Neutrophil (primary cell): ENCODE data around the gene SDHB.

Source experiments
- H3K27ac ChIP-seq: fragments of 200-600 bp; sonication (generic); 2 replicates; pipeline ENCODE4 v1.5.1; 2016; ENCODE audit warnings: mild to moderate bottlenecking, moderate library complexity
- H3K27me3 ChIP-seq: fragments of 200-600 bp; sonication (generic); 2 replicates; pipeline ENCODE4 v1.6.0; 2016; ENCODE audit warnings: mild to moderate bottlenecking
- H3K36me3 ChIP-seq: fragments of 200-600 bp; sonication (generic); 2 replicates; pipeline ENCODE4 v1.5.1; 2017
- H3K4me1 ChIP-seq, 2 experiments: fragments of 200-600 bp in 1 of 2; sonication (generic) in 1 of 2; 1 replicate in 1 of 2; 2 replicates in 1 of 2; pipeline versions ENCODE4 v1.5.1 to v1.6.1; 2013 to 2016; ENCODE audit warnings: low read depth in 1 of 2, low read length in 1 of 2, mild to moderate bottlenecking in 1 of 2, moderate library complexity in 1 of 2; ENCODE audit not compliant: control insufficient read depth in 1 of 2, insufficient read depth in 1 of 2
- H3K4me3 ChIP-seq, 2 experiments: fragments of 200-600 bp in 1 of 2; sonication (generic) in 1 of 2; 1 replicate in 1 of 2; 2 replicates in 1 of 2; pipeline ENCODE4 v1.5.1; 2013 to 2016; ENCODE audit warnings: low read depth in 1 of 2, low read length in 1 of 2, mild to moderate bottlenecking in 1 of 2, moderate library complexity in 1 of 2
- H3K9me3 ChIP-seq: fragments of 200-600 bp; sonication (generic); 2 replicates; pipeline ENCODE4 v1.5.1; 2016
- TF ChIP-seq, protein P1 (sequence below): fragments of 200-600 bp; sonication (generic); IDR thresholded peaks from 2 replicates; pipeline ENCODE4 v1.5.1; 2016; ENCODE audit warnings: antibody characterized with exemption

Gene SDHB

DNA sequence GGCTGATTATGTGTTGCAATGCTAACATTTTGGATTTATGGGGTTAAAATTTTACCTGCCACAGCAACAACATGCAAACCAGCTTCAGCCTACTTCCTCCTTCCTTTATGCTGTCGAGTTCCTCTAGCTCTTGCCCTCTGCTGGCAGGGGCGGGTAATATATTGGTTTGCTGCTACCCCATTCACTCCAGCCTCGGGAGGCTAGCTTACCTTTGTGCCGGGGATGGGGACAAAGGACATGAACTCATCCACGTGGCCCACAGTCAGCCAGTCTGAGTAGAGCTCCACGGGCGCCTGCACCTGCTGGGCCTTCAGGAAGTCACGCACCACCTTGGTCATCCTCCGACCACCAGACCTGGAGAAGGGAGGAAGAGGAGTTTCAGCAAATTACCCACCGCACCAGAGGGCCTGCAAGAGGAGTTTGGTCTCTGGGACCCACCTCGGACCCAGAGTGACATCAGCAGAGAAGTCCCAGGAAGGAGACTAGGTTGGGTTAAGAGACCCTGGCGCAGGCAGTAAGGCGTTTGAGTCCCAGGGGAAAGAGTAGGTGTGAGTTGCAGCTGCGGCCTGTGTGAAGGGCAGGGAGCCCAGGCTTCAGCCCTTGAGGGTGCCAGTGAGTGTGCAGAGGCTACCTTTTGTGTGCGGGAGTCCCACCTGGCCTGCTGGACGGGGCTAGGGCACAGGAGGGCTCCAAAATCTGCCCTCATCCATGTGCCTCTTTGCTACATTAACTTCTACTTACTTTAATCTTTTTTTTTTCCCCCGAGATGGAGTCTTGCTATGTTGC, 21.8 kb upstream of the SDHB start:
- TF ChIP-seq, protein P1, sequence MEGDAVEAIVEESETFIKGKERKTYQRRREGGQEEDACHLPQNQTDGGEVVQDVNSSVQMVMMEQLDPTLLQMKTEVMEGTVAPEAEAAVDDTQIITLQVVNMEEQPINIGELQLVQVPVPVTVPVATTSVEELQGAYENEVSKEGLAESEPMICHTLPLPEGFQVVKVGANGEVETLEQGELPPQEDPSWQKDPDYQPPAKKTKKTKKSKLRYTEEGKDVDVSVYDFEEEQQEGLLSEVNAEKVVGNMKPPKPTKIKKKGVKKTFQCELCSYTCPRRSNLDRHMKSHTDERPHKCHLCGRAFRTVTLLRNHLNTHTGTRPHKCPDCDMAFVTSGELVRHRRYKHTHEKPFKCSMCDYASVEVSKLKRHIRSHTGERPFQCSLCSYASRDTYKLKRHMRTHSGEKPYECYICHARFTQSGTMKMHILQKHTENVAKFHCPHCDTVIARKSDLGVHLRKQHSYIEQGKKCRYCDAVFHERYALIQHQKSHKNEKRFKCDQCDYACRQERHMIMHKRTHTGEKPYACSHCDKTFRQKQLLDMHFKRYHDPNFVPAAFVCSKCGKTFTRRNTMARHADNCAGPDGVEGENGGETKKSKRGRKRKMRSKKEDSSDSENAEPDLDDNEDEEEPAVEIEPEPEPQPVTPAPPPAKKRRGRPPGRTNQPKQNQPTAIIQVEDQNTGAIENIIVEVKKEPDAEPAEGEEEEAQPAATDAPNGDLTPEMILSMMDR: peak; percentile 85
- Histone ChIP-seq H3K36me3 (peaks cover 98% of the 10 kb centered on the region), H3K27ac (peak overlapping the region; percentile 74), H3K4me1 (peaks cover 17 to 23% of the 10 kb centered on the region in 2 experiments), H3K9me3 (no peaks in the 10 kb centered on the region), H3K4me3 (peak overlapping the region in 1 of 2 experiments; percentile 18), H3K27me3 (no peaks in the 10 kb centered on the region)

DNA sequence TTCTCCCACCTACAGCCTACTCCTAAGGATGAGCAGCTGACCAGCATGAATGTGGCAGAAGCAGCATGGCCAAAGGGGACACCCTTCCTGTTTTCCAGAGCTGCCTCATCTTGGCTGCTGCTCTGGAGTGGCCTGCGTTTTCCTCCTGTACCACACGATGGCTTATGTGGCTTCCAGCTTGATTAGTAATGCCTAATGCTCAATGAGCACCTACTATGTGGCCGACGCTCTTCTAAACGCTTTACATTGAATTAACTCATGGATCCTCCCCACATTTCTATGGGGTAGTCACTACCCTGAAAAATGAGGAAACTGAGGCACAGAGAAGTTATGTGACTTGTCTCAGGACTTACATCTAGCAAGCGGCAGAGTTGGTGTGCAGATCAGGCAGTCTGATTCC, 18.0 kb upstream of the SDHB start:
- TF ChIP-seq, protein P1: no peak
- Histone ChIP-seq H3K9me3 (no peaks in the 10 kb centered on the region), H3K27ac (peak overlapping the region; percentile 95), H3K4me3 (no peak overlapping the region), H3K27me3 (no peaks in the 10 kb centered on the region), H3K4me1 (peaks cover 42 to 51% of the 10 kb centered on the region in 2 experiments), H3K36me3 (peaks cover 90% of the 10 kb centered on the region)

DNA sequence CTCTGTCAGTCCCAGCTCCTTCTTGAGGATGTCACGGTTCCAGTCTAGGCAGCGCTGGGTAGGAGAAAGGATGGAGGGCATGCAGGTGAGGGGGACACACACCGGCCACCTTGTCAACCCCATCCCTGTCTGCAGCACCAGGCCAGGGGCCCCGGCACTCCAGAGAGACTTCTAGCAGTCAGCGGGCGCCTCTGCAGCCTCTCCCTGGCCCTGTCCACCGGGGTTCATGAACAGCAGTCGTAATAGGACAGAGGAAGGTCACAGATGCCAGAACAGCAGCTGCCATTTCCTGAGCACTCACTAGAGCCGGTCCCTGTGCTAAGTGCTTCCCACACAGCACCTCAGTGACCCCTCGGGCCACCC, 16.3 kb upstream of the SDHB start:
- H3K36me3 ChIP-seq: peaks cover 75% of the 10 kb centered on the region
- H3K4me3 ChIP-seq: no peak overlapping the region
- H3K9me3 ChIP-seq: no peaks in the 10 kb centered on the region
- H3K4me1 ChIP-seq: peaks cover 49 to 54% of the 10 kb centered on the region in 2 experiments
- H3K27me3 ChIP-seq: no peaks in the 10 kb centered on the region
- TF ChIP-seq, protein P1: no peak
- peak overlapping the region; percentile 95 for H3K27ac ChIP-seq

DNA sequence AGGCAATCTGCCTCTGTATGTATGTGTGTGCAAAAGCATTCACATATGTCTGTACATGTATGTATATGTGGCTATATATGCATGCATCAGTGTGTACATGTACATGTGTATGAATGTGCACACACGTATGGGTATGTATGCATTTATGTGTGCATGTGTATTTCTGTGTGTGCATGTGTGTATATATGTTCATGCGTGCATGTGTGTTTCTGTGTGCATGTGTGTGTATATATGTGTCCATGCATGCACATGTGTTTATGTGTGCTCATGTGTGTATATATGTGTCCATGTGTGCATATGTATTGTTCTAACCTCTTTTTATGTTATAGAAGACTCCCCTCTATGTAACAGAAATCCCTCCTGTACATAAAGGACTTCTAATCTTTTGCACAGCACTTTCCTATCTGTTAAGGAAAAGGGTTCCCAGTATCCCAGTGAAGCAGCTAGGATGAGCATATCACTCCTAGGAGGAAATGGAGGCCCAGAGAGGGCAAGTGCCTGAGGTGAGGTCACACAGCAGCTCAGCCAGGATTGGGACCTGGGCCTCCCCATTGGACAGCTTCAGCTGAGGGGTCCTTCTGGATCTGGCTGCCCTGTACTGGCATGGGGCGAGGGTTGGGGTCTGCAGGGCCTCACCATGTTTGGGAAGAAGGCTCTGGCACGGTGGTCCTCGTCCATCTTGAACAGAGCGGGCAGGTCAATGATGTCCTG, 15.8 kb upstream of the SDHB start:
- peaks cover 70% of the 10 kb centered on the region for H3K36me3 ChIP-seq
- no peaks in the 10 kb centered on the region for H3K27me3 ChIP-seq
- H3K4me3 ChIP-seq: no peak overlapping the region
- TF ChIP-seq, protein P1: no peak
- H3K27ac ChIP-seq: peak overlapping the region; percentile 95
- H3K4me1 ChIP-seq: peaks cover 49 to 54% of the 10 kb centered on the region in 2 experiments
- H3K9me3 ChIP-seq: no peaks in the 10 kb centered on the region

DNA sequence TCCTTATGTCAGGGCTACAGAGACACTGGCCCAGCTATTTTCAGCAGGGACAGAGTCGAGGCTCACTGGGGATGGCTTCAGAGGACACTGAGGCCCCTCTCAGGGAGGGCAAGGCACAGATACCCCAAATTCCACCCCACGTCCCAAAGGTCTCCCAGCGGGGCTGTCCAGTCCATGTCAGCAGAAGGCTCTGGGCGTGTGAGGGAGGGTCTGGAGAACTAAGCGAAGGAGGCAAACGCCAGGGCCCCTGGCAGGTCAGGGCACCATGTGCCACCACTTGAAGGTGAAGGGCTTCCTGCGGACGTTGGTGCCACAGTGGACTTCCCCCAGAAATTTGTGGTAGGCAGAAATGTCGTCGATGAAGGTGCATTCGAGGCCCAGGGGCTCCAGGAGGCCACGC, 15.0 kb upstream of the SDHB start:
- Histone ChIP-seq H3K27me3 (no peaks in the 10 kb centered on the region), H3K9me3 (no peaks in the 10 kb centered on the region), H3K27ac (peak overlapping the region; percentile 95), H3K4me1 (peaks cover 56 to 58% of the 10 kb centered on the region in 2 experiments), H3K36me3 (peaks cover 62% of the 10 kb centered on the region), H3K4me3 (no peak overlapping the region)
- TF ChIP-seq, protein P1: no peak
